H9 (cell line): ENCODE results near the gene TMEM135. TPM values are rescaled to one million over a fixed set of nuclear protein-coding genes. Genes with fewer than 3 reads are reported as not detected.

ENCODE experiments used
- DNase-seq: peaks from one replicate; pipeline ENCODE4 v3.0.0-alpha.2; 2017
- H2AFZ ChIP-seq: one replicate; pipeline ENCODE4 v1.6.1; 2013; ENCODE audit warnings: mild to moderate bottlenecking, low read length, control low read depth, moderate library complexity
- H2AK5ac ChIP-seq: 2 replicates; pipeline ENCODE4 v1.6.1; 2013; ENCODE audit warnings: low read length, control low read depth, mixed read lengths; ENCODE audit not compliant: insufficient read length
- H2BK120ac ChIP-seq: one replicate; pipeline ENCODE4 v1.6.1; 2013; ENCODE audit warnings: low read depth, mild to moderate bottlenecking, low read length, control low read depth, inconsistent platforms; ENCODE audit not compliant: poor library complexity, severe bottlenecking
- H2BK12ac ChIP-seq: 2 replicates; pipeline ENCODE4 v1.6.1; 2013; ENCODE audit warnings: low read length, control low read depth, mixed read lengths, low read depth; ENCODE audit not compliant: insufficient read length
- H2BK15ac ChIP-seq: 2 replicates; pipeline ENCODE4 v1.6.1; 2013; ENCODE audit warnings: low read depth, low read length, control low read depth
- H2BK20ac ChIP-seq: one replicate; pipeline ENCODE4 v1.6.1; 2013; ENCODE audit warnings: low read depth, mild to moderate bottlenecking, low read length, control low read depth, inconsistent platforms; ENCODE audit not compliant: poor library complexity, severe bottlenecking
- H2BK5ac ChIP-seq: 2 replicates; pipeline ENCODE4 v1.6.1; 2013; ENCODE audit warnings: low read length, control low read depth, mixed read lengths; ENCODE audit not compliant: insufficient read length
- H3K14ac ChIP-seq: 2 replicates; pipeline ENCODE4 v1.6.1; 2013; ENCODE audit warnings: low read length, control low read depth; ENCODE audit not compliant: insufficient read depth
- H3K18ac ChIP-seq: 2 replicates; pipeline ENCODE4 v1.6.1; 2013; ENCODE audit warnings: low read depth, mild to moderate bottlenecking, mixed read lengths, low read length, control low read depth; ENCODE audit not compliant: insufficient read length
- H3K23ac ChIP-seq: 2 replicates; pipeline ENCODE4 v1.6.1; 2013; ENCODE audit warnings: low read length, control low read depth, mixed read lengths, low read depth; ENCODE audit not compliant: insufficient read length
- H3K23me2 ChIP-seq: 2 replicates; pipeline ENCODE4 v1.6.1; 2013; ENCODE audit warnings: low read depth, mild to moderate bottlenecking, mixed read lengths, low read length, control low read depth; ENCODE audit not compliant: insufficient read length, poor library complexity, severe bottlenecking
- H3K27ac ChIP-seq: 2 replicates; pipeline ENCODE4 v1.5.1; 2013; ENCODE audit warnings: low read length, control low read depth, mixed read lengths, low read depth; ENCODE audit not compliant: insufficient read length
- H3K27me3 ChIP-seq: 2 replicates; pipeline ENCODE4 v1.6.1; 2013; ENCODE audit warnings: low read length, control low read depth, inconsistent platforms; ENCODE audit not compliant: insufficient read depth
- H3K4ac ChIP-seq: 2 replicates; pipeline ENCODE4 v1.6.1; 2013; ENCODE audit warnings: low read depth, mild to moderate bottlenecking, control low read depth, inconsistent platforms, low read length, moderate library complexity
- H3K4me1 ChIP-seq: 2 replicates; pipeline ENCODE4 v1.6.1; 2013; ENCODE audit warnings: low read length, control low read depth, inconsistent platforms; ENCODE audit not compliant: insufficient read depth
- H3K4me2 ChIP-seq: 2 replicates; pipeline ENCODE4 v1.6.1; 2013; ENCODE audit warnings: low read length, control low read depth, mixed read lengths; ENCODE audit not compliant: insufficient read length, insufficient read depth
- H3K56ac ChIP-seq: 2 replicates; pipeline ENCODE4 v1.6.1; 2013; ENCODE audit warnings: low read depth, mild to moderate bottlenecking, mixed read lengths, low read length, control low read depth; ENCODE audit not compliant: insufficient read length
- H3K79me1 ChIP-seq: 2 replicates; pipeline ENCODE4 v1.6.1; 2013; ENCODE audit warnings: low read depth, mild to moderate bottlenecking, moderate library complexity, low read length, control low read depth, inconsistent platforms; ENCODE audit not compliant: insufficient read depth, poor library complexity, severe bottlenecking
- H3K79me2 ChIP-seq: 2 replicates; pipeline ENCODE4 v1.6.1; 2013; ENCODE audit warnings: low read length, control low read depth, inconsistent platforms; ENCODE audit not compliant: insufficient read depth
- H3K9ac ChIP-seq: 2 replicates; pipeline ENCODE4 v1.6.1; 2013; ENCODE audit warnings: low read length, control low read depth, mixed read lengths; ENCODE audit not compliant: insufficient read length; ENCODE audit errors: extremely low read depth
- H3K9me3 ChIP-seq: one replicate; pipeline ENCODE4 v1.6.1; 2013; ENCODE audit warnings: low read depth, low read length, inconsistent platforms; ENCODE audit not compliant: control insufficient read depth
- H3T11ph ChIP-seq: one replicate; pipeline ENCODE4 v1.6.1; 2013; ENCODE audit warnings: mild to moderate bottlenecking, low read length, control low read depth, inconsistent platforms
- H4K20me1 ChIP-seq: one replicate; pipeline ENCODE4 v1.6.1; 2013; ENCODE audit not compliant: control insufficient read depth, insufficient read length, insufficient read depth
- H4K5ac ChIP-seq: 2 replicates; pipeline ENCODE4 v1.6.1; 2013; ENCODE audit warnings: low read depth, mild to moderate bottlenecking, mixed read lengths, low read length, control low read depth; ENCODE audit not compliant: insufficient read length
- H4K8ac ChIP-seq: replicated peaks from 2 replicates; pipeline ENCODE4 v1.6.1; 2013; ENCODE audit warnings: low read length, control low read depth, mixed read lengths, low read depth; ENCODE audit not compliant: insufficient read length
- H4K91ac ChIP-seq: 2 replicates; pipeline ENCODE4 v1.6.1; 2013; ENCODE audit warnings: low read depth, mild to moderate bottlenecking, moderate library complexity, mixed read lengths, low read length, control low read depth; ENCODE audit not compliant: insufficient read length
- H3K27ac Mint-ChIP-seq, 3 experiments: 2 replicates in 2 of 3; 3 replicates in 1 of 3; pipeline ENCODE4 v1.8.0; 2020 to 2021; ENCODE audit warnings: mixed read lengths in 3 of 3, mild to moderate bottlenecking in 1 of 3, moderate library complexity in 1 of 3
- H3K27me3 Mint-ChIP-seq: 2 replicates; pipeline ENCODE4 v1.8.0; 2021; ENCODE audit warnings: low read depth, mild to moderate bottlenecking, moderate library complexity, mixed read lengths
- H3K36me3 Mint-ChIP-seq, 3 experiments: 2 replicates in 2 of 3; 3 replicates in 1 of 3; pipeline ENCODE4 v1.8.0; 2020 to 2021; ENCODE audit warnings: low read depth in 3 of 3, mixed read lengths in 3 of 3; ENCODE audit not compliant: insufficient read depth in 1 of 3
- H3K4me1 Mint-ChIP-seq, 2 experiments: 2 replicates each; pipeline ENCODE4 v1.8.0; 2020; ENCODE audit warnings: mixed read lengths in 2 of 2
- H3K4me3 Mint-ChIP-seq, 2 experiments: 2 replicates in 1 of 2; 3 replicates in 1 of 2; pipeline ENCODE4 v1.8.0; 2020 to 2021; ENCODE audit warnings: mild to moderate bottlenecking in 2 of 2, mixed read lengths in 2 of 2, moderate library complexity in 1 of 2
- H3K9me3 Mint-ChIP-seq, 2 experiments: 2 replicates in 1 of 2; 3 replicates in 1 of 2; pipeline ENCODE4 v1.8.0; 2020; ENCODE audit warnings: mild to moderate bottlenecking in 2 of 2, mixed read lengths in 2 of 2, moderate library complexity in 1 of 2
- total RNA-seq: library from RNA; stranded (reverse); gene quantifications from 2 replicates; pipeline ENCODE4 v1.2.1, GENCODE V29; 2021
- TF ChIP-seq, protein P1 (sequence below): fragments of 200-600 bp; sonication (generic); conservative IDR thresholded peaks from 3 replicates; pipeline ENCODE4 v1.8.0; 2021; ENCODE audit warnings: antibody characterized with exemption, mild to moderate bottlenecking

TMEM135 gene
- total RNA-seq, 1 experiment from 2014 or later = 25.2 TPM

- no peaks in the 10 kb centered on the region for H3K9me3 Mint-ChIP-seq
- Histone ChIP-seq H4K20me1 (no peaks in the 10 kb centered on the region), H4K91ac (no peak overlapping the region), H3K79me1 (no peaks in the 10 kb centered on the region), H3K27ac (no peak overlapping the region), H3K18ac (no peak overlapping the region), H2BK120ac (no peak overlapping the region), H3K27me3 (no peaks in the 10 kb centered on the region), H2BK5ac (no peak overlapping the region), H3K14ac (no peak overlapping the region), H2BK15ac (no peak overlapping the region), H3K9ac (no peak overlapping the region), H3K56ac (no peak overlapping the region), H4K5ac (no peak overlapping the region), H3K4ac (no peak overlapping the region), H3K9me3 (no peaks in the 10 kb centered on the region), H3K79me2 (no peaks in the 10 kb centered on the region), H2BK12ac (no peak overlapping the region), H2BK20ac (no peak overlapping the region), H3T11ph (no peak overlapping the region), H3K23ac (no peak overlapping the region), H3K23me2 (no peaks in the 10 kb centered on the region), H4K8ac (no peak overlapping the region), H2AK5ac (no peak overlapping the region), H3K4me1 (no peaks in the 10 kb centered on the region), H3K4me2 (no peak overlapping the region), H2AFZ (no peak overlapping the region)
- TF ChIP-seq, protein P1, sequence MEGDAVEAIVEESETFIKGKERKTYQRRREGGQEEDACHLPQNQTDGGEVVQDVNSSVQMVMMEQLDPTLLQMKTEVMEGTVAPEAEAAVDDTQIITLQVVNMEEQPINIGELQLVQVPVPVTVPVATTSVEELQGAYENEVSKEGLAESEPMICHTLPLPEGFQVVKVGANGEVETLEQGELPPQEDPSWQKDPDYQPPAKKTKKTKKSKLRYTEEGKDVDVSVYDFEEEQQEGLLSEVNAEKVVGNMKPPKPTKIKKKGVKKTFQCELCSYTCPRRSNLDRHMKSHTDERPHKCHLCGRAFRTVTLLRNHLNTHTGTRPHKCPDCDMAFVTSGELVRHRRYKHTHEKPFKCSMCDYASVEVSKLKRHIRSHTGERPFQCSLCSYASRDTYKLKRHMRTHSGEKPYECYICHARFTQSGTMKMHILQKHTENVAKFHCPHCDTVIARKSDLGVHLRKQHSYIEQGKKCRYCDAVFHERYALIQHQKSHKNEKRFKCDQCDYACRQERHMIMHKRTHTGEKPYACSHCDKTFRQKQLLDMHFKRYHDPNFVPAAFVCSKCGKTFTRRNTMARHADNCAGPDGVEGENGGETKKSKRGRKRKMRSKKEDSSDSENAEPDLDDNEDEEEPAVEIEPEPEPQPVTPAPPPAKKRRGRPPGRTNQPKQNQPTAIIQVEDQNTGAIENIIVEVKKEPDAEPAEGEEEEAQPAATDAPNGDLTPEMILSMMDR = no peak
- no peak overlapping the region for H3K4me3 Mint-ChIP-seq
- no peak overlapping the region for H3K27ac Mint-ChIP-seq
- DNase-seq = no peak
- H3K4me1 Mint-ChIP-seq = no peaks in the 10 kb centered on the region
- no peaks in the 10 kb centered on the region for H3K36me3 Mint-ChIP-seq
- H3K27me3 Mint-ChIP-seq = no peaks in the 10 kb centered on the region
These were observed 227.4 kb downstream of the TMEM135 start for GRCh38 chr11:87265132-87265531.
